22Rv1 (cell line): ENCODE measurements around the gene HMGA1.

ENCODE experiments used
- ZFX ChIP-seq: fragments of 450-650 bp; IDR thresholded peaks from 2 replicates; pipeline ENCODE4 v1.6.1; 2017; ENCODE audit warnings: antibody characterized with exemption, borderline replicate concordance
- TF ChIP-seq, protein P1 (sequence below): fragments of 450-650 bp; IDR thresholded peaks from 2 replicates; pipeline ENCODE4 v1.5.1; 2017; ENCODE audit warnings: mild to moderate bottlenecking

DNA sequence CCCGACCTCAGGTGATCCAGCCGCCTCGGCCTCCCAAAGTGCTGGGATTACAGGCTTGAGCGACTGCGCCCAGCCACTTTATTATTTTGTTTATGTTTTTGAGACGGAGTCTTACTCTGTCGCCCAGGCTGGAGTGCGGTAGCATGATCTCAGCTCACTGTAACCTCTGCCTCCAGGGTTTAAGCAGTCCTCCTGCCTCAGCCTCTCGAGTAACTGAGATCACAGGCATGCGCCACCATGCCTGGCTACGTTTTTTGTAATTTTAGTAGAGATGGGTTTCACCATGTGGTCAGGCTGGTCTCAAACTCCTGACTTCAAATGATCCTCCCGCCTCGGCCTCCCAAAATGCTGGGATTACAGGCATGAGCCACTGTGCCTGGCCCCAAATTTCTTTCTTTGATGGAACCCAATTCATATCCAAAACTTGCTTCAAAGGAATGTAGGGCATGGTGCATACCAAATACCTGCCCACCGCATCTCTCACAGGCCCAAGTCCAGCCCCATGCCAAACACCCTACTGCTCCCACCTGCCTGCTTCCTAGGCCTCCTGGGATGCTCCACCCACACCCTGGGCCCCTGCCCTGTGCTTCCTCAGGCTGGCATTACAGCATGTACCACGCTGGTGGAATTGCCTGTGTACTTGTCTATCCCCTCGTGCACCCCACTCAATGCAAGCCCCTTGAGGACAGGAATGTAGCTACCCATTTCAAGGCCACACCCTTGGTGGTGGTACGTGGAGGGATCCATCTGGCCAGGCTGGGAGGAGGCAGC is 4.9 kb upstream of the HMGA1 start:
- TF ChIP-seq, protein P1, sequence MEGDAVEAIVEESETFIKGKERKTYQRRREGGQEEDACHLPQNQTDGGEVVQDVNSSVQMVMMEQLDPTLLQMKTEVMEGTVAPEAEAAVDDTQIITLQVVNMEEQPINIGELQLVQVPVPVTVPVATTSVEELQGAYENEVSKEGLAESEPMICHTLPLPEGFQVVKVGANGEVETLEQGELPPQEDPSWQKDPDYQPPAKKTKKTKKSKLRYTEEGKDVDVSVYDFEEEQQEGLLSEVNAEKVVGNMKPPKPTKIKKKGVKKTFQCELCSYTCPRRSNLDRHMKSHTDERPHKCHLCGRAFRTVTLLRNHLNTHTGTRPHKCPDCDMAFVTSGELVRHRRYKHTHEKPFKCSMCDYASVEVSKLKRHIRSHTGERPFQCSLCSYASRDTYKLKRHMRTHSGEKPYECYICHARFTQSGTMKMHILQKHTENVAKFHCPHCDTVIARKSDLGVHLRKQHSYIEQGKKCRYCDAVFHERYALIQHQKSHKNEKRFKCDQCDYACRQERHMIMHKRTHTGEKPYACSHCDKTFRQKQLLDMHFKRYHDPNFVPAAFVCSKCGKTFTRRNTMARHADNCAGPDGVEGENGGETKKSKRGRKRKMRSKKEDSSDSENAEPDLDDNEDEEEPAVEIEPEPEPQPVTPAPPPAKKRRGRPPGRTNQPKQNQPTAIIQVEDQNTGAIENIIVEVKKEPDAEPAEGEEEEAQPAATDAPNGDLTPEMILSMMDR = no peak
- TF ChIP-seq ZFX = no peak
